Measurements from ENCODE around the gene PERCC1. TPM values are rescaled to one million over a fixed set of nuclear protein-coding genes. Genes with fewer than 3 reads are reported as not detected.

Gene PERCC1
- polyA plus RNA-seq, 3 donors, result 0.24 TPM; not detected in 2

DNA sequence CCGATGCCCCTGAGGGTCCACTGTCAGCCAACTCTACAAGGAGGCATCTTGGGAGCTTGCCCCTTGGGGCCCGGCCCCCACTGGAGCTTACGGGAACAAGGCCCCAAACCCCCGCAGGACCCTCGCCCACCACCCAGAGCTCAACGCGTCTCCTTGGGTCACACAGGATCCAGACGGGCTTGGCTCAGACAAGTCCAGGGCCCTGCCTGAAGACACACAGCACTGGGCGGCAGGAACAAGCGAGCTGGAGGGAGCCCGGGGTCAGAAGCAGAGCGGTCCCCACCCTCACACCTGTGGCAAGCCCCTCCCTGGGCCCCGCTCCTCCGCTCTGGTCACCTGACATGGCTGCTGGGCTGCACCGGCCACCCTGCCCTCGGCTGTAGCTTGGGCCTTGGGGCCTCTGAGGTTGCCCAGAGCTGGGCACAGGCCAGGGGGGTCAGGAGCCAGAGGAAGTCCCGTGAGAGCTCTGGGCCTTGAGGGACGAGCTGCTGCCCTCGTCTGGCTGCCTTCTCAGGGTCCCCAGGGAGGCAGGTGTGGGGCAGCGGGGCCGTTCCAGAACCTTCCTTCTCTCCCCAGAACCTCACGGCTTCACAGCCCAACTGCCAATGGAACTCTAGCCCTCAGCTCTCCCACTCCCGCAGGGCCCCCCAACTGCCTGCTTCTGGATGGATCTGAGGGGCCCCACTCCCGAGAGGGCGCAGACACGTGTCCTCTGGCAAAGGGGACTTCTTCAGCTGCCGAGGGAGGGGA lies 13.3 kb downstream of the PERCC1 start, which contains the start of gene CCDC154:
TSS of gene CCDC154 (minus strand) at position 577 of the 750 bp plus-strand sequence. CDS start at position 343, 234 bp downstream.
- H3K27ac ChIP-seq (ENCODE audit: low read depth, low read length), result no peak within 1 kb of the TSS
- WGBS, 3 donors, result 71 to 80% (median 77%) methylated on average over 26 to 27 of the region's 27 CpGs

DNA sequence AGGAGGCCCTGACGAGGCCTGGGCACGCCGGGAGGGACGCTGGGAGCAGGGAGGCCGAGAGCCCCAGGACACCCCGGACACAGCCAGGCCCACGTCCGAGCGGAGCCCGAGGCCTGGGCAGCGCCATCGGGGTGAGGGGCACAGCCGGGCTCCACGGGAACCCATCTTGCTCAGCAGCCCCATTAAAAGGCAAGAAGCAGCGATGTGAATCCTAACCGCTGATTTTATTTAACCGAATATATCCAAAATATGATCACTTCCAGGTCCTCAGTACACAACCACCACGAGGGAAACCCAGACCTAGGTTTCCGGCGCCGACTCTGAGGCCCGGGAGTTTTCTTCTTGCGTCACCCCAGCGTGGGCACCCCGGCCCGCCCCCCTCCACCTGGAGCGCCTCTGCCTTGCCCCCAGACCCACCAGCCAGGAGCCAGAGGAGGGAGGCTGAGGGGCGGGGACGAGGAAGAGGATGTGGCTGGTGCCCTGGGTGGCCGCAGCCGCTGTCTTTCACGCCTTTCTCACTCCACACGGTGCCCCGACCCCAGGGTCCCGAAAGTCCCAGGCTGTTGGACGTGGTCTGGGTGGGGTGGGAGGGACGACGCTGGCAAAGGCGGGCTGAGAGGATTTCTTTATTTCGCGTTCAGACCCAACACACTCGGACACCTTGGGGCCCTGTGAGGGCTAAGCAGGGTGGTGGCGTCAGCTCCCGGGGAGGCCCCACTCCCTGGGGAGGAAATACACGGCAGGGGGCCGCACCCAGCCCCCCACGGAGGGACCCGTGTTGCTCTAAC lies 14.0 kb downstream of the PERCC1 start:
- no peak overlapping the region for H3K27ac ChIP-seq (ENCODE audit: low read depth, low read length)
- 79 to 85% (median 82%) methylated on average over 44 to 48 of the region's 48 CpGs for WGBS, 3 donors

GRCh38 chr16:1445518-1446203 lies 14.8 kb downstream of the PERCC1 start:
- H3K27ac ChIP-seq (ENCODE audit: low read depth, low read length), result no peak overlapping the region
- 89 to 90% (median 89%) methylated on average over 25 of the region's 25 CpGs for WGBS, 3 donors

DNA sequence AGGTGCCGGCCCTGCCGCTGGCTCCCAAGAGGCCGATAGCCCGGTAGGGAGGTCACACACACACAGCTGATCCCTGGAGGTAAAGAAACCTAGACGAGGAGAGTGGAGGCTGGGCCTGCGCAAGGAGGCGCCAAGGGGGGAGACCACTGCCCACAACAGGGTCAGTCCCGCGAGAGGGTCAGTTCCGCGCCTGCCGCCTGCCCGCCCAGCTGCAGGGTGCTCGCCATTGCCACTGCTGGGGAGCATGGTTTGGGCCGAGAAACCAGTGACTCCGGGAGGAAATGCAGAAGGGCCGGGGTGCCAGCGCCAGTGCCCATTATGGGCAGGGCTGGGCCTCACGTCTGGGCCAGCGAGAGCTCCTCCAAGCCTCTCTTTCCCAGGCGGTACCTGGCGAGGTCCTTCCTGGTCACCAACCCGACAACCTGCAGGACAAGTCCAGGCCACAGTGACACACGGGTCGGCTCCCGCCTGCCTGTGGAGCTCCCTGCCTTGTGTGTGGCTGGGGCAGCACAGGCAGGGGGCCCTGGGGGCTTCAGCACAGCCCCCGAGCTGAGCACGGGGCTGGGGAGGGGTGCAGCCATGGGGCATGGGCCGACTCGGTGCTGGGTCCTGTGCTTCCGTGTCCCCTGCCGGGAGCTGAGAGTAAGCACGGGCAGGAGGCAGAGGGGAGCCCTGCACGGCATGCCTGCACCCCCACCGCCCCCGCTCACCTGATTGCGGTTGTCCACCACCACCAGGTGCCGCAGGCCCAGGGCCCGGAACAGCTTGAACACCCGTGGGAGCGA lies 15.6 kb downstream of the PERCC1 start:
- WGBS, 3 donors, result 90 to 94% (median 93%) methylated on average over 39 to 41 of the region's 41 CpGs

GRCh38 chr16:1447965-1448364 lies 17.1 kb downstream of the PERCC1 start:
- H3K27ac ChIP-seq (ENCODE audit: low read depth, low read length), result no peak overlapping the region
- 92 to 96% (median 94%) methylated on average over 11 of the region's 11 CpGs for WGBS, 3 donors

More for the DNA sequence above, 15.6 kb downstream of the PERCC1 start:
- no peak overlapping the region for H3K27ac ChIP-seq (ENCODE audit: low read depth, low read length)

GRCh38 chr16:1448536-1449116 lies 17.7 kb downstream of the PERCC1 start:
- WGBS, 3 donors, result 92 to 95% (median 94%) methylated on average over 30 of the region's 30 CpGs
- no peak overlapping the region for H3K27ac ChIP-seq (ENCODE audit: low read depth, low read length)

DNA sequence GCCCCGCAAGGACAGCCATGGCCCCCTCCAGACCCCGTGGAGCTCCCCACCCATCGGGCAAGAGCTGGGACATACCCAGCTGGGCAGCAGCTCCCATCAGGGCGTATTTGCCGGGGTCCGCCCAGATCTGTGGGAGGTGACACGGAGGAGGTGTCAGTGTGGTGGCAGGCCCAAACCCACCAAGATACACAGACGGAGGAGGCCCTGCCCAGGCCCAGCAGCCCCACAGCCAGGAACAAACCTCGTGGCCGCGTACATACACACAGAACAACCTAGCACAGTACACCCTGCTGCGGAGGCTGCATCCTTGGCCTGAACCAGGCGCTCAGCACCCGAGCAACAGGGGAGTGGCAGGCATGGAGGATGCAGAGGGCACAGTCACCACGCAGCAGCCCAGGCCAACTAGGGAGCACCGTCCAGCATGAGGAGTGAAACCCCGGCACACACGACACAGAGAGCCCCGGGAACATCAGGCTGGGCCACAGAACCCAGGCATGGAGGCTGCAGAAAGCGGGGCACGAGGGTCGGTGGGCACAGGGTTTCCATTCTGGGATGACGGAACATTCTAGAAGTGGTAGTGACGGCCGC lies 18.4 kb downstream of the PERCC1 start:
- 95 to 96% (median 96%) methylated on average over 25 of the region's 25 CpGs for WGBS, 3 donors
- no peak overlapping the region for H3K27ac ChIP-seq (ENCODE audit: low read depth, low read length)

- 91 to 94% (median 92%) methylated on average over 27 to 29 of the region's 29 CpGs for whole genome bisulfite sequencing, 3 donors
Measured at GRCh38 chr16:1450218-1450617, 19.3 kb downstream of the PERCC1 start.

DNA sequence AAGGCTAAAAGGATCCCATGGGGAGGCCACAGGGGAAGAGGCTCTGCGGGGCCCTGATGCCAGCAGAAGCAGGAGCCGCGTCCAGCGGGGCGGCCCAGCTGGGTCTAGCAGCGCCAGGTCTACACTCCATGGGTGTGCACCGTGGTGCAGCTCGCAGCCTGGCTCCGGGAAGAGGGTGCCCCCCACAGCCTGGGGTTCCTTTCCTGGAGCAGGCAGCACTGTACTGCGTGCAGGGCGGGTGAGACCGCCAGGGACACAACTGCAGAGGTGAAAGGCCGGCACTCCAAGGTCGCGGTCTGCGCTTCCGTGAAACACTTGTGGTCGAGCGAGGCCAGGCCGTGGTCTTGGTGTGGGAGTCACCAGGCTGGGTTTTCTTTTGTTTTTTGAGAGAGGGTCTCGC lies 20.0 kb downstream of the PERCC1 start:
- 94 to 97% (median 94%) methylated on average over 21 of the region's 21 CpGs for WGBS, 3 donors
- no peak overlapping the region for H3K27ac ChIP-seq (ENCODE audit: low read depth, low read length)

More at GRCh38 chr16:1450218-1450617, 19.3 kb downstream of the PERCC1 start:
- no peak overlapping the region for H3K27ac ChIP-seq (ENCODE audit: low read depth, low read length)

GRCh38 chr16:1451702-1452392 lies 21.0 kb downstream of the PERCC1 start:
- H3K27ac ChIP-seq (ENCODE audit: low read depth, low read length), result no peak overlapping the region
- WGBS, 3 donors, result 93 to 96% (median 95%) methylated on average over 30 to 34 of the region's 34 CpGs

GRCh38 chr16:1452530-1452929 lies 21.7 kb downstream of the PERCC1 start:
- H3K27ac ChIP-seq (ENCODE audit: low read depth, low read length), result no peak overlapping the region
- 92 to 97% (median 93%) methylated on average over 20 of the region's 20 CpGs for WGBS, 3 donors

GRCh38 chr16:1453316-1453715 lies 22.4 kb downstream of the PERCC1 start:
- no peak overlapping the region for H3K27ac ChIP-seq (ENCODE audit: low read depth, low read length)
- 93 to 95% (median 93%) methylated on average over 16 to 19 of the region's 19 CpGs for WGBS, 3 donors

- 91 to 93% (median 93%) methylated on average over 17 of the region's 17 CpGs for WGBS, 3 donors
- H3K27ac ChIP-seq (ENCODE audit: low read depth, low read length), result no peak overlapping the region
Measured at GRCh38 chr16:1454561-1454960, 23.7 kb downstream of the PERCC1 start.

DNA sequence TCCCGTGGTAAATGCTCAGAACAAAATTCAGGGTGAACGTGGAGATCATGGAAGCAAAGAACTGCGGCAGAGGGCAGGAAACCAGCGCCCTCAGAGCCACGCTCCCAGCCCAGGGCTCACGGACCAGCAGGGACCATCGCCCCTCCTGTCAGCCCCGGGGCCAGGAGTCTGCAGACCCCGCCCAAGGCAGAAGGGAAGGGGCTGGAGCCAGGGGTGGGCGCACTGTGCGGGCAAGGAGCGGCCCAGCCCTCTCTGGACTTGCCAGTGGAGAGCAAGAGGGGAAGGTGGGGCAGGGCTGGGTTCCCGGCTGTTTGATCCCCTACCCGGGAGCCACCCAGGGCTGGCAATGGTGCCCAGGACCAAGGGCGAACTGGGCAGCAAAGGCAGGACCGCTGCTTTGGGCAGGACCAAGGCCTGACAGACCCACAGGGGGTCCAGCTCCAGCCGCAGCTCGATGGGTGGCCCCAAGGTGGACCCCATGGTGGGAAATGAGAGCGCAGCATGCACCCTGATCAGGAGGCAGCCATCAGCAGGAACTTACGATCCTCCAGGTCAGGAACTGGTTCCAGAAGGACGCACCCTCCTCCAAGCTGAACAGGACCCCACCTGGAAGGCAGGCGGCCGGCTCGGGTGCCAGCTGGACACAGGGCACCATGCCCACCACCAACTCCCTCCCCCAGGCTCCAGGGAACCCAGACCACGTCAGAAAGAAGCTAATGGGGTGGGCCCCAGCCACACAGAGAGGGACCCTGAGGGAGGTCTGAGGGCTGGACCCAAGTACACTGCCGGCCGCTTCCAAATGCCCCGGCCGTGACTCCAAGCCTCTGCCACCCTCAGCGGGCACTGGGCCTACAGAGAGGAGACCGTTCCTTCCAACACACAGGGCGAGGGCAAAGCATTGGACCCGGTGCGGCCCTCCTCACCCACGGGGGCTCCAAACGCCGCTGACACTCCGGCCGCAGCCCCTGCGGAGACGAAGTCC lies 24.6 kb downstream of the PERCC1 start:
- 93 to 95% (median 94%) methylated on average over 39 to 41 of the region's 41 CpGs for WGBS, 3 donors
- no peak overlapping the region for H3K27ac ChIP-seq (ENCODE audit: low read depth, low read length)

- H3K27ac ChIP-seq (ENCODE audit: low read depth, low read length), result no peak overlapping the region
- WGBS, 3 donors, result 85 to 93% (median 91%) methylated on average over 16 of the region's 16 CpGs
Measured at GRCh38 chr16:1456951-1457350, 26.1 kb downstream of the PERCC1 start.
